ENCODE results near the gene KLF17.

DNA sequence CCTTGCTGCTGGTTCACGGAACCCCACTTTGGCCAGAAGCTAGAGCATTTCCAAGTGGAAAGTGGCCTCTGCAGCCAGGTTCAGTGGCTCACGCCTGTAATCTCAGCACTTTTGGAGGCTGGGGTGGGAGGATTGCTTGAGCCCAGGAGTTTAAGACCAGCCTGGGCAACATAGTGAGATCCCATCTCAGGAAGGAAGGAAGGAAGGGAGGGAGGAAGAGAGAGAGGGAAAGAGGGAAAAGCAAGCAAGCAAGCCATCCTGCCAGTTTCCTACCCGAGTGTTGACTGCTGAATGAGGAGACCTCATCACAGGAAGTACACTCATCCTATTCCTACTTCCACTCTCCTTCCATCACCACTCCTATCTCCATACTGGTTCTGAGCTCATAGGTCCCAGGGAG lies 12.8 kb upstream of the KLF17 start:
- no peak for TF ChIP-seq ZNF174 (tag by site-specific recombination; IDR thresholded peaks at IDR 0.05)
- TF ChIP-seq ZNF138 (tag by site-specific recombination; IDR thresholded peaks at IDR 0.05; ENCODE audit: borderline replicate concordance) = no peak
- TF ChIP-seq, protein P1, sequence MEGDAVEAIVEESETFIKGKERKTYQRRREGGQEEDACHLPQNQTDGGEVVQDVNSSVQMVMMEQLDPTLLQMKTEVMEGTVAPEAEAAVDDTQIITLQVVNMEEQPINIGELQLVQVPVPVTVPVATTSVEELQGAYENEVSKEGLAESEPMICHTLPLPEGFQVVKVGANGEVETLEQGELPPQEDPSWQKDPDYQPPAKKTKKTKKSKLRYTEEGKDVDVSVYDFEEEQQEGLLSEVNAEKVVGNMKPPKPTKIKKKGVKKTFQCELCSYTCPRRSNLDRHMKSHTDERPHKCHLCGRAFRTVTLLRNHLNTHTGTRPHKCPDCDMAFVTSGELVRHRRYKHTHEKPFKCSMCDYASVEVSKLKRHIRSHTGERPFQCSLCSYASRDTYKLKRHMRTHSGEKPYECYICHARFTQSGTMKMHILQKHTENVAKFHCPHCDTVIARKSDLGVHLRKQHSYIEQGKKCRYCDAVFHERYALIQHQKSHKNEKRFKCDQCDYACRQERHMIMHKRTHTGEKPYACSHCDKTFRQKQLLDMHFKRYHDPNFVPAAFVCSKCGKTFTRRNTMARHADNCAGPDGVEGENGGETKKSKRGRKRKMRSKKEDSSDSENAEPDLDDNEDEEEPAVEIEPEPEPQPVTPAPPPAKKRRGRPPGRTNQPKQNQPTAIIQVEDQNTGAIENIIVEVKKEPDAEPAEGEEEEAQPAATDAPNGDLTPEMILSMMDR (tag by site-specific recombination; IDR thresholded peaks at IDR 0.05) = no peak
- no peak for TF ChIP-seq ZNF426 (tag by site-specific recombination; IDR thresholded peaks at IDR 0.05)
- TF ChIP-seq ZNF768 (tag by site-specific recombination; IDR thresholded peaks at IDR 0.05) = no peak
- TF ChIP-seq ZNF274 (IDR thresholded peaks at IDR 0.05; ENCODE audit: low read length) = no peak
- TF ChIP-seq ZNF274 (tag by site-specific recombination; IDR thresholded peaks at IDR 0.05; ENCODE audit: borderline replicate concordance) = no peak
- TF ChIP-seq, protein P2, sequence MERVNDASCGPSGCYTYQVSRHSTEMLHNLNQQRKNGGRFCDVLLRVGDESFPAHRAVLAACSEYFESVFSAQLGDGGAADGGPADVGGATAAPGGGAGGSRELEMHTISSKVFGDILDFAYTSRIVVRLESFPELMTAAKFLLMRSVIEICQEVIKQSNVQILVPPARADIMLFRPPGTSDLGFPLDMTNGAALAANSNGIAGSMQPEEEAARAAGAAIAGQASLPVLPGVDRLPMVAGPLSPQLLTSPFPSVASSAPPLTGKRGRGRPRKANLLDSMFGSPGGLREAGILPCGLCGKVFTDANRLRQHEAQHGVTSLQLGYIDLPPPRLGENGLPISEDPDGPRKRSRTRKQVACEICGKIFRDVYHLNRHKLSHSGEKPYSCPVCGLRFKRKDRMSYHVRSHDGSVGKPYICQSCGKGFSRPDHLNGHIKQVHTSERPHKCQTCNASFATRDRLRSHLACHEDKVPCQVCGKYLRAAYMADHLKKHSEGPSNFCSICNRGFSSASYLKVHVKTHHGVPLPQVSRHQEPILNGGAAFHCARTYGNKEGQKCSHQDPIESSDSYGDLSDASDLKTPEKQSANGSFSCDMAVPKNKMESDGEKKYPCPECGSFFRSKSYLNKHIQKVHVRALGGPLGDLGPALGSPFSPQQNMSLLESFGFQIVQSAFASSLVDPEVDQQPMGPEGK (tag by site-specific recombination; IDR thresholded peaks at IDR 0.05) = no peak
- TF ChIP-seq ZNF747 (tag by site-specific recombination; IDR thresholded peaks at IDR 0.05) = no peak
- TF ChIP-seq, protein P3, sequence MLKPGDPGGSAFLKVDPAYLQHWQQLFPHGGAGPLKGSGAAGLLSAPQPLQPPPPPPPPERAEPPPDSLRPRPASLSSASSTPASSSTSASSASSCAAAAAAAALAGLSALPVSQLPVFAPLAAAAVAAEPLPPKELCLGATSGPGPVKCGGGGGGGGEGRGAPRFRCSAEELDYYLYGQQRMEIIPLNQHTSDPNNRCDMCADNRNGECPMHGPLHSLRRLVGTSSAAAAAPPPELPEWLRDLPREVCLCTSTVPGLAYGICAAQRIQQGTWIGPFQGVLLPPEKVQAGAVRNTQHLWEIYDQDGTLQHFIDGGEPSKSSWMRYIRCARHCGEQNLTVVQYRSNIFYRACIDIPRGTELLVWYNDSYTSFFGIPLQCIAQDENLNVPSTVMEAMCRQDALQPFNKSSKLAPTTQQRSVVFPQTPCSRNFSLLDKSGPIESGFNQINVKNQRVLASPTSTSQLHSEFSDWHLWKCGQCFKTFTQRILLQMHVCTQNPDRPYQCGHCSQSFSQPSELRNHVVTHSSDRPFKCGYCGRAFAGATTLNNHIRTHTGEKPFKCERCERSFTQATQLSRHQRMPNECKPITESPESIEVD (tag by site-specific recombination; IDR thresholded peaks at IDR 0.05) = no peak
- no peak for TF ChIP-seq BCL11B (tag by site-specific recombination; IDR thresholded peaks at IDR 0.05; ENCODE audit: low read depth)
- no peak for TF ChIP-seq PRDM1 (tag by site-specific recombination; IDR thresholded peaks at IDR 0.05)
